ENCODE results near the gene STOX2.

The STOX2 gene

GRCh38 chr4:183936574-183937345 is 31.7 kb downstream of the STOX2 start:
- TF ChIP-seq POLR2AphosphoS5 (IDR thresholded peaks at IDR 0.05; ENCODE audit: low read depth, low read length) (no peak), TAF1 (IDR thresholded peaks at IDR 0.05; ENCODE audit: borderline replicate concordance, insufficient read depth, low read length) (no peak), REST (IDR thresholded peaks at IDR 0.05; ENCODE audit: insufficient read depth in 1 of 2, low read depth in 2 of 2, low read length in 2 of 2) (no peak), SIN3A (IDR thresholded peaks at IDR 0.05; ENCODE audit: borderline replicate concordance, insufficient read depth, low read length) (no peak), FOXP2 (optimal IDR thresholded peaks at IDR 0.05; ENCODE audit: borderline replicate concordance, extremely low read depth, extremely low read length, insufficient read depth) (no peak)

GRCh38 chr4:183940864-183941263 is 35.8 kb downstream of the STOX2 start:
- no peak for TF ChIP-seq TAF1 (IDR thresholded peaks at IDR 0.05; ENCODE audit: borderline replicate concordance, insufficient read depth, low read length)
- no peak for TF ChIP-seq REST (IDR thresholded peaks at IDR 0.05; ENCODE audit: insufficient read depth in 1 of 2, low read depth in 2 of 2, low read length in 2 of 2)
- TF ChIP-seq POLR2AphosphoS5 (IDR thresholded peaks at IDR 0.05; ENCODE audit: low read depth, low read length), result no peak
- TF ChIP-seq SIN3A (IDR thresholded peaks at IDR 0.05; ENCODE audit: borderline replicate concordance, insufficient read depth, low read length), result no peak

GRCh38 chr4:183941964-183942363 is 36.9 kb downstream of the STOX2 start:
- no peak for TF ChIP-seq POLR2AphosphoS5 (IDR thresholded peaks at IDR 0.05; ENCODE audit: low read depth, low read length)
- TF ChIP-seq REST (IDR thresholded peaks at IDR 0.05; ENCODE audit: insufficient read depth in 1 of 2, low read depth in 2 of 2, low read length in 2 of 2), result no peak
- no peak for TF ChIP-seq FOXP2 (optimal IDR thresholded peaks at IDR 0.05; ENCODE audit: borderline replicate concordance, extremely low read depth, extremely low read length, insufficient read depth)
- TF ChIP-seq SIN3A (IDR thresholded peaks at IDR 0.05; ENCODE audit: borderline replicate concordance, insufficient read depth, low read length), result no peak
- TF ChIP-seq TAF1 (IDR thresholded peaks at IDR 0.05; ENCODE audit: borderline replicate concordance, insufficient read depth, low read length), result no peak

- TF ChIP-seq FOXP2 (optimal IDR thresholded peaks at IDR 0.05; ENCODE audit: borderline replicate concordance, extremely low read depth, extremely low read length, insufficient read depth) (no peak), TAF1 (IDR thresholded peaks at IDR 0.05; ENCODE audit: borderline replicate concordance, insufficient read depth, low read length) (no peak), REST (IDR thresholded peaks at IDR 0.05; ENCODE audit: insufficient read depth in 1 of 2, low read depth in 2 of 2, low read length in 2 of 2) (no peak), POLR2AphosphoS5 (IDR thresholded peaks at IDR 0.05; ENCODE audit: low read depth, low read length) (no peak), SIN3A (IDR thresholded peaks at IDR 0.05; ENCODE audit: borderline replicate concordance, insufficient read depth, low read length) (no peak)
Observed at GRCh38 chr4:183945741-183946140, 40.6 kb downstream of the STOX2 start.
